ENCODE results near the gene ADAD1.

The ADAD1 gene

GRCh38 chr4:122384245-122384644, 5.4 kb downstream of the ADAD1 start:
- H3K4me3 ChIP-seq (ENCODE audit: low read length), result no peak overlapping the region
- TF ChIP-seq CTCF (IDR thresholded peaks at IDR 0.05; ENCODE audit: insufficient read depth, low read depth, low read length, missing control alignments), result no peak
- no peak for DNase-seq (ENCODE audit: low read depth)

GRCh38 chr4:122393276-122393675, 14.5 kb downstream of the ADAD1 start:
- TF ChIP-seq CTCF (IDR thresholded peaks at IDR 0.05; ENCODE audit: insufficient read depth, low read depth, low read length, missing control alignments), result no peak
- no peak for DNase-seq (ENCODE audit: low read depth)
- no peak overlapping the region for H3K4me3 ChIP-seq (ENCODE audit: low read length)

GRCh38 chr4:122403861-122404260, 25.1 kb downstream of the ADAD1 start:
- no peak for TF ChIP-seq CTCF (IDR thresholded peaks at IDR 0.05; ENCODE audit: insufficient read depth, low read depth, low read length, missing control alignments)
- H3K4me3 ChIP-seq (ENCODE audit: low read length), result no peak overlapping the region
- peak; percentile 10 for DNase-seq (ENCODE audit: low read depth)

- H3K4me3 ChIP-seq (ENCODE audit: low read length), result no peak overlapping the region
- no peak for TF ChIP-seq CTCF (IDR thresholded peaks at IDR 0.05; ENCODE audit: insufficient read depth, low read depth, low read length, missing control alignments)
- DNase-seq (ENCODE audit: low read depth), result peak; percentile 7
These were observed 33.7 kb downstream of the ADAD1 start for GRCh38 chr4:122412547-122412946.

GRCh38 chr4:122423246-122423645, 44.4 kb downstream of the ADAD1 start:
- no peak for DNase-seq (ENCODE audit: low read depth)
- no peak for TF ChIP-seq CTCF (IDR thresholded peaks at IDR 0.05; ENCODE audit: insufficient read depth, low read depth, low read length, missing control alignments)
- H3K4me3 ChIP-seq (ENCODE audit: low read length), result no peak overlapping the region

- H3K4me3 ChIP-seq (ENCODE audit: low read length), result no peak overlapping the region
- DNase-seq (ENCODE audit: low read depth), result no peak
- no peak for TF ChIP-seq CTCF (IDR thresholded peaks at IDR 0.05; ENCODE audit: insufficient read depth, low read depth, low read length, missing control alignments)
These were observed 52.5 kb downstream of the ADAD1 start for GRCh38 chr4:122431351-122431750.

GRCh38 chr4:122434285-122434684, 55.5 kb downstream of the ADAD1 start:
- DNase-seq (ENCODE audit: low read depth), result no peak
- H3K4me3 ChIP-seq (ENCODE audit: low read length), result no peak overlapping the region
- no peak for TF ChIP-seq CTCF (IDR thresholded peaks at IDR 0.05; ENCODE audit: insufficient read depth, low read depth, low read length, missing control alignments)

All from epithelial cell of esophagus (primary cell).